Keratinocyte (primary cell): Measurements from ENCODE around the gene LMTK2. TPM values are rescaled to one million over a fixed set of nuclear protein-coding genes. Genes with fewer than 3 reads are reported as not detected.

ENCODE experiments used
- DNase-seq: peaks from one replicate; pipeline ENCODE4 v3.0.0-alpha.2; 2011; ENCODE audit warnings: low read depth, missing footprints, low spot score
- FAIRE-seq: peaks from 2 replicates; lab custom pipeline; 2011; peaks lifted over from hg19 to GRCh38; lab: Jason Lieb, UNC
- H2AFZ ChIP-seq: 2 replicates; pipeline ENCODE4 v1.6.0; 2012; ENCODE audit warnings: low read length, control low read depth, inconsistent platforms; ENCODE audit not compliant: control insufficient read depth
- H3K27ac ChIP-seq: 2 replicates; pipeline ENCODE4 v1.5.1; 2011; ENCODE audit warnings: low read length; ENCODE audit not compliant: control insufficient read depth, insufficient read depth
- H3K27me3 ChIP-seq: 3 replicates; pipeline ENCODE4 v1.6.0; 2011; ENCODE audit warnings: low read length; ENCODE audit not compliant: control insufficient read depth, insufficient read depth; ENCODE audit errors: extremely low read depth
- H3K36me3 ChIP-seq, 2 experiments: 2 replicates in 1 of 2; 3 replicates in 1 of 2; pipeline ENCODE4 v1.5.1; 2011; ENCODE audit warnings: low read length in 2 of 2, mild to moderate bottlenecking in 1 of 2; ENCODE audit not compliant: control insufficient read depth in 2 of 2, insufficient read depth in 2 of 2; ENCODE audit errors: extremely low read depth in 1 of 2
- H3K4me1 ChIP-seq: 3 replicates; pipeline ENCODE4 v1.5.1; 2011; ENCODE audit warnings: low read length; ENCODE audit not compliant: control insufficient read depth, insufficient read depth; ENCODE audit errors: extremely low read depth
- H3K4me2 ChIP-seq: 3 replicates; pipeline ENCODE4 v1.6.0; 2011; ENCODE audit warnings: low read depth, low read length; ENCODE audit not compliant: control insufficient read depth, insufficient read depth; ENCODE audit errors: extremely low read depth
- H3K4me3 ChIP-seq, 3 experiments: fragments of 200-600 bp in 1 of 3; sonication (generic) in 1 of 3; 2 replicates in 2 of 3; 3 replicates in 1 of 3; pipeline ENCODE4 v1.5.1; 2011 to 2016; ENCODE audit warnings: low read length in 3 of 3, mild to moderate bottlenecking in 3 of 3, control low read depth in 2 of 3, inconsistent platforms in 1 of 3, low read depth in 1 of 3, mixed read lengths in 1 of 3, mixed run types in 1 of 3, moderate library complexity in 1 of 3; ENCODE audit not compliant: control insufficient read depth in 2 of 3, insufficient read depth in 2 of 3; ENCODE audit errors: extremely low read depth in 1 of 3
- H3K79me2 ChIP-seq: 2 replicates; pipeline ENCODE4 v1.6.0; 2012; ENCODE audit warnings: low read length; ENCODE audit not compliant: control insufficient read depth, insufficient read depth
- H3K9ac ChIP-seq: 3 replicates; pipeline ENCODE4 v1.6.0; 2011; ENCODE audit warnings: low read length; ENCODE audit not compliant: control insufficient read depth, insufficient read depth; ENCODE audit errors: extremely low read depth
- H3K9me1 ChIP-seq: 3 replicates; pipeline ENCODE4 v1.6.0; 2011; ENCODE audit warnings: low read length; ENCODE audit not compliant: control insufficient read depth, insufficient read depth; ENCODE audit errors: extremely low read depth
- H3K9me3 ChIP-seq: 2 replicates; pipeline ENCODE4 v1.5.1; 2012; ENCODE audit warnings: low read depth, low read length; ENCODE audit not compliant: control insufficient read depth
- H4K20me1 ChIP-seq: 3 replicates; pipeline ENCODE4 v1.6.0; 2011; ENCODE audit warnings: low read length; ENCODE audit not compliant: control insufficient read depth, insufficient read depth; ENCODE audit errors: extremely low read depth
- CTCF ChIP-seq, 3 experiments: IDR thresholded peaks in 1 of 3; conservative IDR thresholded peaks in 1 of 3; optimal IDR thresholded peaks in 1 of 3; 2 replicates in 2 of 3; 3 replicates in 1 of 3; pipeline versions ENCODE3 to v1.5.1; 2011; ENCODE audit warnings: low read length in 3 of 3, mild to moderate bottlenecking in 3 of 3, moderate library complexity in 2 of 3, control low read depth in 1 of 3, inconsistent platforms in 1 of 3; ENCODE audit not compliant: insufficient read depth in 2 of 3; ENCODE audit errors: extremely low read depth in 1 of 3
- EZH2 ChIP-seq: IDR thresholded peaks from one replicate; pipeline ENCODE4 v1.6.1; 2012; ENCODE audit warnings: inconsistent platforms, mild to moderate bottlenecking, low read length, moderate library complexity
- dilution Hi-C: fragments of 300-500 bp; cut with MboI; formaldehyde crosslinking; loops from one replicate; pipeline ENCODE4 v1.7.0; 2020; ENCODE audit warnings: low sequenced_read_pairs; ENCODE audit not compliant: extremely low pct_ligation_motif_present
- polyA plus RNA-seq, 5 experiments: library from polyadenylated mRNA; depleted of rRNA in 3 of 5; stranded (reverse) in 3 of 5; stranded (forward) in 1 of 5; unstranded in 1 of 5; fragments of >200 nt; gene quantifications; 1 replicate in 1 of 5; 2 replicates in 3 of 5; 3 replicates in 1 of 5; pipeline versions ENCODE4 v1.2.1 to v1.2.3, GENCODE V29; 2011 to 2012; ENCODE audit warnings: missing spikeins in 2 of 5, low read depth in 1 of 5, low replicate concordance in 1 of 5

The LMTK2 gene
- polyA plus RNA-seq, 1 donor (not counting 4 experiments of a cell fraction or from before 2014, with no cell fraction given) = 6.6 TPM

GRCh38 chr7:98227939-98228338 is 121.3 kb downstream of the LMTK2 start:
- Histone ChIP-seq H3K9ac (no peak overlapping the region), H3K4me1 (no peaks in the 10 kb centered on the region), H3K79me2 (no peaks in the 10 kb centered on the region), H3K4me3 (no peak overlapping the region), H2AFZ (no peak overlapping the region), H3K9me1 (no peaks in the 10 kb centered on the region), H3K27ac (no peak overlapping the region), H4K20me1 (no peaks in the 10 kb centered on the region), H3K27me3 (no peaks in the 10 kb centered on the region), H3K36me3 (peaks cover 0 to 2% of the 10 kb centered on the region in 2 experiments), H3K9me3 (no peaks in the 10 kb centered on the region), H3K4me2 (no peak overlapping the region)
- DNase-seq = no peak
- no peak for FAIRE-seq
- dilution Hi-C loops = no loop called here
- TF ChIP-seq CTCF (optimal IDR thresholded peaks at IDR 0.05 in 1 of 3, IDR thresholded peaks at IDR 0.05 in 1 of 3, conservative IDR thresholded peaks at IDR 0.05 in 1 of 3; ENCODE audit: extremely low read depth in 1 of 3, insufficient read depth in 2 of 3, low read length in 3 of 3) (no peak), EZH2 (no peak)

- Histone ChIP-seq H3K27ac (no peak overlapping the region), H3K9ac (no peak overlapping the region), H3K27me3 (no peaks in the 10 kb centered on the region), H3K79me2 (no peaks in the 10 kb centered on the region), H2AFZ (no peak overlapping the region), H3K36me3 (peaks cover 0 to 2% of the 10 kb centered on the region in 2 experiments), H4K20me1 (no peaks in the 10 kb centered on the region), H3K4me2 (no peak overlapping the region), H3K9me3 (no peaks in the 10 kb centered on the region), H3K9me1 (no peaks in the 10 kb centered on the region), H3K4me1 (no peaks in the 10 kb centered on the region), H3K4me3 (no peak overlapping the region)
- dilution Hi-C loops = no loop called here
- DNase-seq (no peak), FAIRE-seq (no peak)
- no peak for TF ChIP-seq EZH2
These were observed 122.1 kb downstream of the LMTK2 start for GRCh38 chr7:98228801-98229200.

- Histone ChIP-seq H4K20me1 (no peaks in the 10 kb centered on the region), H2AFZ (no peak overlapping the region), H3K4me2 (no peak overlapping the region), H3K27me3 (no peaks in the 10 kb centered on the region), H3K9me1 (no peaks in the 10 kb centered on the region), H3K27ac (no peak overlapping the region), H3K9ac (no peak overlapping the region), H3K9me3 (no peaks in the 10 kb centered on the region), H3K36me3 (peaks cover 0 to 2% of the 10 kb centered on the region in 2 experiments), H3K79me2 (no peaks in the 10 kb centered on the region), H3K4me3 (no peak overlapping the region), H3K4me1 (no peaks in the 10 kb centered on the region)
- FAIRE-seq = no peak
- TF ChIP-seq EZH2 = no peak
- TF ChIP-seq CTCF (optimal IDR thresholded peaks at IDR 0.05 in 1 of 3, IDR thresholded peaks at IDR 0.05 in 1 of 3, conservative IDR thresholded peaks at IDR 0.05 in 1 of 3; ENCODE audit: extremely low read depth in 1 of 3, insufficient read depth in 2 of 3, low read length in 3 of 3) = no peak
- dilution Hi-C loops = no loop called here
- no peak for DNase-seq
These were observed 122.8 kb downstream of the LMTK2 start for GRCh38 chr7:98229441-98229840.
